Mucosa of descending colon (tissue), 3 donors: ENCODE data around the gene TBC1D26. TPM values are rescaled to one million over a fixed set of nuclear protein-coding genes. Genes with fewer than 3 reads are reported as not detected.
A peak's percentile ranks its signal among the peaks of the same experiment; 100 is the strongest.
"Not testable (repeated sequence)": the region's sequence is repeated elsewhere in the genome, so short reads cannot be mapped to it uniquely, and the experiment has no call there.

Experiments
- ATAC-seq: fragments of 200-7000 bp; cut with Tn5 transposase; one replicate; pipeline ENCODE4 v1.9.1; 2020; ENCODE audit warnings: mild to moderate bottlenecking, moderate library complexity
- DNase-seq, 3 donors: peaks; one replicate each; pipeline ENCODE4 v3.0.0-alpha.2; 2020
- H3K36me3 ChIP-seq: fragments of 200-600 bp; one replicate; pipeline ENCODE4 v1.8.0; 2021; ENCODE audit warnings: low read depth, mild to moderate bottlenecking
- H3K4me1 ChIP-seq: fragments of 200-600 bp; one replicate; pipeline ENCODE4 v1.8.0; 2021; ENCODE audit warnings: low read depth, mild to moderate bottlenecking
- H3K4me3 ChIP-seq: fragments of 200-600 bp; one replicate; pipeline ENCODE4 v1.8.0; 2021; ENCODE audit warnings: mild to moderate bottlenecking
- H3K9me3 ChIP-seq: fragments of 200-600 bp; one replicate; pipeline ENCODE4 v1.8.0; 2021; ENCODE audit warnings: mild to moderate bottlenecking
- CTCF ChIP-seq: fragments of 200-600 bp; IDR thresholded peaks from one replicate; pipeline ENCODE4 v1.8.0; 2022; ENCODE audit warnings: antibody characterized with exemption, mild to moderate bottlenecking
- intact Hi-C, 2 donors: fragments of 100-400 bp; cut with DNase I in 1 of 2; cut with micrococcal nuclease in 1 of 2; formaldehyde crosslinking; loops; one replicate each; pipeline versions ENCODE4 v1.11.0 to v1.11.1; 2022; cut with DNase I, micrococcal nuclease
- total RNA-seq, 3 donors: library from RNA; stranded (reverse); fragmentation: NEBNext Ultra II Directional in 2 of 3; extraction: Animal tissue kit (Norgen Biotek cat#: 25700) in 2 of 3; gene quantifications; one replicate each; pipeline versions ENCODE4 v1.2.1 to v1.2.4, GENCODE V29; 2021 to 2023
- donor health status: DM: no; HTN: no; CAD: no; lungs with moderate emphysema.
- donor health status: DM: no; HTN: no; CAD: no.
- donor health status: DM: no; HTN: yes; CAD: no.

The TBC1D26 gene
- total RNA-seq, 3 donors from 2014 or later = 0.16 TPM; not detected in 2

GRCh38 chr17:15777297-15777696 is 45.2 kb downstream of the TBC1D26 start:
- Histone ChIP-seq H3K9me3 (no peaks in the 10 kb centered on the region), H3K4me1 (no peaks in the 10 kb centered on the region), H3K4me3 (no peak overlapping the region), H3K36me3 (no peaks in the 10 kb centered on the region)
- DNase-seq (no peak), ATAC-seq (no peak)
- TF ChIP-seq CTCF = no peak
- intact Hi-C loops = no loop called here

- intact Hi-C loops = no loop called here
- Histone ChIP-seq H3K36me3 (no peaks in the 10 kb centered on the region), H3K9me3 (no peaks in the 10 kb centered on the region), H3K4me1 (no peaks in the 10 kb centered on the region), H3K4me3 (no peak overlapping the region)
- DNase-seq (no peak), ATAC-seq (no peak)
- TF ChIP-seq CTCF = no peak
These were observed 45.6 kb downstream of the TBC1D26 start for GRCh38 chr17:15777717-15778116.

GRCh38 chr17:15779119-15779518 is 47.0 kb downstream of the TBC1D26 start:
- Histone ChIP-seq H3K4me3 (no peak overlapping the region), H3K4me1 (no peaks in the 10 kb centered on the region), H3K9me3 (no peaks in the 10 kb centered on the region), H3K36me3 (no peaks in the 10 kb centered on the region)
- no peak for TF ChIP-seq CTCF
- intact Hi-C loops = no loop called here
- ATAC-seq = no peak
- DNase-seq = no peak

GRCh38 chr17:15780188-15780587 is 48.1 kb downstream of the TBC1D26 start:
- intact Hi-C loops = no loop called here
- no peak for ATAC-seq
- Histone ChIP-seq H3K4me1 (no peaks in the 10 kb centered on the region), H3K4me3 (no peak overlapping the region), H3K9me3 (no peaks in the 10 kb centered on the region), H3K36me3 (no peaks in the 10 kb centered on the region)
- TF ChIP-seq CTCF = no peak
- DNase-seq = no peak

- peak; percentile 63 to 78 (median 75) for DNase-seq
- ATAC-seq = peak; percentile 63
- Histone ChIP-seq H3K4me3 (no peak overlapping the region), H3K4me1 (no peaks in the 10 kb centered on the region), H3K9me3 (no peaks in the 10 kb centered on the region), H3K36me3 (no peaks in the 10 kb centered on the region)
- intact Hi-C loops = no loop called here
- TF ChIP-seq CTCF = no peak
These were observed 50.8 kb downstream of the TBC1D26 start for GRCh38 chr17:15782866-15783265.

GRCh38 chr17:15783461-15783860 is 51.4 kb downstream of the TBC1D26 start:
- no peaks in the 10 kb centered on the region for H3K36me3 ChIP-seq
- no peak for TF ChIP-seq CTCF
- H3K9me3 ChIP-seq = no peaks in the 10 kb centered on the region
- intact Hi-C loops = no loop called here
- ATAC-seq (no peak), DNase-seq (no peak)
- no peaks in the 10 kb centered on the region for H3K4me1 ChIP-seq
- H3K4me3 ChIP-seq = no peak overlapping the region

GRCh38 chr17:15784351-15784750 is 52.3 kb downstream of the TBC1D26 start:
- H3K4me1 ChIP-seq, H3K36me3 ChIP-seq, H3K9me3 ChIP-seq, ATAC-seq, H3K4me3 ChIP-seq, intact Hi-C loops: not testable (repeated sequence)
- DNase-seq = peak in 1 of 3 donors; percentile 45

GRCh38 chr17:15787363-15788075 is 55.4 kb downstream of the TBC1D26 start:
- intact Hi-C loops, H3K9me3 ChIP-seq, ATAC-seq, H3K4me3 ChIP-seq, DNase-seq, H3K4me1 ChIP-seq, H3K36me3 ChIP-seq: not testable (repeated sequence)
